Thymus (tissue), 11 donors: ENCODE measurements around the gene SLC16A7. TPM values are rescaled to one million over a fixed set of nuclear protein-coding genes. Genes with fewer than 3 reads are reported as not detected.

Experiments used
- DNase-seq, 9 donors: peaks; one replicate each; pipeline ENCODE4 v3.0.0-alpha.2; 2013; ENCODE audit warnings: low spot score in 9 of 9, low read depth in 6 of 9, missing footprints in 1 of 9
- H3K27ac ChIP-seq, 2 donors: one replicate each; pipeline ENCODE4 v1.5.1; 2013; ENCODE audit warnings: control low read depth in 1 of 2, low read depth in 1 of 2, low read length in 1 of 2, mild to moderate bottlenecking in 1 of 2, moderate library complexity in 1 of 2
- H3K27me3 ChIP-seq, 2 donors: one replicate each; pipeline ENCODE4 v1.5.1; 2013; ENCODE audit warnings: low read length in 1 of 2; ENCODE audit not compliant: control insufficient read depth in 2 of 2, insufficient read depth in 1 of 2
- H3K36me3 ChIP-seq, 2 donors: one replicate each; pipeline ENCODE4 v1.5.1; 2013; ENCODE audit warnings: low read length in 1 of 2, mild to moderate bottlenecking in 1 of 2, moderate library complexity in 1 of 2; ENCODE audit not compliant: control insufficient read depth in 2 of 2, insufficient read depth in 2 of 2
- H3K4me1 ChIP-seq, 2 donors: one replicate each; pipeline ENCODE4 v1.5.1; 2013; ENCODE audit warnings: low read length in 2 of 2; ENCODE audit not compliant: control insufficient read depth in 2 of 2, insufficient read depth in 2 of 2
- H3K4me3 ChIP-seq, 2 donors: one replicate each; pipeline ENCODE4 v1.5.1; 2013; ENCODE audit warnings: low read length in 2 of 2, control low read depth in 1 of 2, mild to moderate bottlenecking in 1 of 2
- H3K9me3 ChIP-seq, 2 donors: one replicate each; pipeline ENCODE4 v1.5.1; 2013; ENCODE audit warnings: low read length in 1 of 2, mild to moderate bottlenecking in 1 of 2; ENCODE audit not compliant: control insufficient read depth in 2 of 2, insufficient read depth in 1 of 2
- WGBS: extraction: QIAGEN DNeasy Blood & Tissue Kit; methylation state at CpG from one replicate; pipeline ENCODE4 v1.1.7; 2013; 5-methylcytosine and 5-hydroxymethylcytosine counted together
- polyA plus RNA-seq: library from polyadenylated mRNA; stranded (reverse); fragments of 200-250 nt; gene quantifications from one replicate; pipeline ENCODE4 v1.2.3, GENCODE V29; 2013
- total RNA-seq: library from RNA; stranded (reverse); fragments of 120-200 nt; gene quantifications from one replicate; pipeline ENCODE4 v1.2.4, GENCODE V29; 2013
- donor health status: healthy.

The SLC16A7 gene
- total and polyA plus RNA-seq, 2 donors, result 6.2 to 11.0 TPM

- Histone ChIP-seq H3K4me3 (no peak overlapping the region), H3K36me3 (no peaks in the 10 kb centered on the region), H3K4me1 (no peaks in the 10 kb centered on the region), H3K27ac (no peak overlapping the region), H3K27me3 (no peaks in the 10 kb centered on the region), H3K9me3 (no peaks in the 10 kb centered on the region)
- DNase-seq, result no peak
- WGBS, result 96% methylated on average over 1 of the region's 1 CpG
Measured at GRCh38 chr12:59652130-59652529, 56.3 kb downstream of the SLC16A7 start.

- no peak for DNase-seq
- Histone ChIP-seq H3K27ac (no peak overlapping the region), H3K9me3 (no peaks in the 10 kb centered on the region), H3K4me1 (no peaks in the 10 kb centered on the region), H3K4me3 (no peak overlapping the region), H3K36me3 (peaks cover 0 to 4% of the 10 kb centered on the region in 2 donors), H3K27me3 (no peaks in the 10 kb centered on the region)
Measured at GRCh38 chr12:59654061-59654460, 58.2 kb downstream of the SLC16A7 start.

GRCh38 chr12:59657266-59657665 lies 61.4 kb downstream of the SLC16A7 start:
- Histone ChIP-seq H3K27me3 (no peaks in the 10 kb centered on the region), H3K4me1 (no peaks in the 10 kb centered on the region), H3K36me3 (peaks cover 0 to 4% of the 10 kb centered on the region in 2 donors), H3K9me3 (no peaks in the 10 kb centered on the region), H3K4me3 (no peak overlapping the region), H3K27ac (no peak overlapping the region)
- 97% methylated on average over 2 of the region's 2 CpGs for WGBS
- DNase-seq, result no peak

- Histone ChIP-seq H3K4me1 (no peaks in the 10 kb centered on the region), H3K27me3 (no peaks in the 10 kb centered on the region), H3K36me3 (peaks cover 0 to 4% of the 10 kb centered on the region in 2 donors), H3K4me3 (no peak overlapping the region), H3K9me3 (no peaks in the 10 kb centered on the region), H3K27ac (no peak overlapping the region)
- WGBS, result 100% methylated on average over 1 of the region's 1 CpG
- no peak for DNase-seq
Measured at GRCh38 chr12:59657711-59658110, 61.9 kb downstream of the SLC16A7 start.

- H3K4me3 ChIP-seq, result no peak overlapping the region
- no peaks in the 10 kb centered on the region for H3K9me3 ChIP-seq
- no peaks in the 10 kb centered on the region for H3K27me3 ChIP-seq
- H3K36me3 ChIP-seq, result peaks cover 0 to 4% of the 10 kb centered on the region in 2 donors
- DNase-seq, result no peak
- no peaks in the 10 kb centered on the region for H3K4me1 ChIP-seq
- H3K27ac ChIP-seq, result no peak overlapping the region
- WGBS, result over 99% methylated on average over 2 of the region's 2 CpGs
Measured at GRCh38 chr12:59660148-59660547, 64.3 kb downstream of the SLC16A7 start.

- Histone ChIP-seq H3K4me1 (no peaks in the 10 kb centered on the region), H3K36me3 (peaks cover 0 to 4% of the 10 kb centered on the region in 2 donors), H3K9me3 (no peaks in the 10 kb centered on the region), H3K27ac (no peak overlapping the region), H3K4me3 (no peak overlapping the region), H3K27me3 (no peaks in the 10 kb centered on the region)
- over 99% methylated on average over 2 of the region's 2 CpGs for WGBS
- no peak for DNase-seq
Measured at GRCh38 chr12:59660921-59661597, 65.2 kb downstream of the SLC16A7 start.

- H3K27ac ChIP-seq, result no peak overlapping the region
- H3K27me3 ChIP-seq, result no peaks in the 10 kb centered on the region
- 78% methylated on average over 2 of the region's 2 CpGs for WGBS
- H3K36me3 ChIP-seq, result no peaks in the 10 kb centered on the region
- DNase-seq, result no peak
- H3K9me3 ChIP-seq, result peaks cover 0 to 8% of the 10 kb centered on the region in 2 donors
- H3K4me1 ChIP-seq, result no peaks in the 10 kb centered on the region
- H3K4me3 ChIP-seq, result no peak overlapping the region
Measured at GRCh38 chr12:59664495-59664894, 68.7 kb downstream of the SLC16A7 start.

- DNase-seq, result no peak
- no peak overlapping the region for H3K27ac ChIP-seq
- no peaks in the 10 kb centered on the region for H3K4me1 ChIP-seq
- no peaks in the 10 kb centered on the region for H3K27me3 ChIP-seq
- no peaks in the 10 kb centered on the region for H3K36me3 ChIP-seq
- no peak overlapping the region for H3K4me3 ChIP-seq
- 93% methylated on average over 2 of the region's 2 CpGs for WGBS
- H3K9me3 ChIP-seq, result peaks cover 0 to 8% of the 10 kb centered on the region in 2 donors
Measured at GRCh38 chr12:59665701-59666100, 69.9 kb downstream of the SLC16A7 start.

- Histone ChIP-seq H3K9me3 (peaks cover 0 to 8% of the 10 kb centered on the region in 2 donors), H3K27me3 (no peaks in the 10 kb centered on the region), H3K4me1 (no peaks in the 10 kb centered on the region), H3K4me3 (no peak overlapping the region), H3K27ac (no peak overlapping the region), H3K36me3 (no peaks in the 10 kb centered on the region)
- 97% methylated on average over 2 of the region's 2 CpGs for WGBS
- no peak for DNase-seq
Measured at GRCh38 chr12:59668674-59669073, 72.8 kb downstream of the SLC16A7 start.
